HepG2 (cell line): Measurements from ENCODE around the gene TSNAX. TPM values are rescaled to one million over a fixed set of nuclear protein-coding genes. Genes with fewer than 3 reads are reported as not detected.

Source experiments
- ATAC-seq: fragments of 200-7000 bp; cut with Tn5 transposase; 3 replicates; pipeline ENCODE4 v1.9.1; 2020; ENCODE audit warnings: mild to moderate bottlenecking, moderate library complexity
- BruUV-seq: library from RNA; stranded (reverse); fragments of 400-500 nt; replicated peaks from 2 replicates; lab custom pipeline; 2021; lab: Mats Ljungman, UMichigan
- CTCF ChIA-PET: fragments of 300-600 bp; formaldehyde crosslinking; extraction: SDS; loops from one replicate; lab custom pipeline; 2021; ENCODE audit warnings: low total read pairs, inconsistent platforms, low intra/inter-chr PET ratio; lab: Yijun Ruan, JAX
- POLR2A ChIA-PET: fragments of 350-600 bp; sonication (Branson Sonifier 250); formaldehyde crosslinking; loops from one replicate; lab custom pipeline; 2020; ENCODE audit warnings: antibody characterized with exemption, inconsistent platforms; lab: Yijun Ruan, JAX
- DNase-seq: peaks from one replicate; pipeline ENCODE4 v3.0.0-alpha.2; 2015; ENCODE audit warnings: low spot score
- FAIRE-seq: peaks from 3 replicates; lab custom pipeline; 2011; peaks lifted over from hg19 to GRCh38; lab: Jason Lieb, UNC
- H2AFZ ChIP-seq: one replicate; pipeline ENCODE4 v1.6.1; 2011; ENCODE audit warnings: low read length, inconsistent platforms
- H3K27ac ChIP-seq: fragments of 300-600 bp; 3 replicates; pipeline ENCODE4 v1.8.0; 2011; ENCODE audit warnings: mixed run types, mild to moderate bottlenecking, mixed read lengths, low read length, inconsistent platforms; ENCODE audit not compliant: insufficient read depth; ENCODE audit errors: extremely low read length
- H3K27me3 ChIP-seq, 2 experiments: fragments of 200-600 bp in 1 of 2; 2 replicates in 1 of 2; 3 replicates in 1 of 2; pipeline versions ENCODE4 v1.6.0 to v1.8.0; 2011; ENCODE audit warnings: low read length in 2 of 2, mild to moderate bottlenecking in 2 of 2, moderate library complexity in 2 of 2, inconsistent platforms in 1 of 2; ENCODE audit not compliant: insufficient read depth in 2 of 2, control insufficient read depth in 1 of 2
- H3K36me3 ChIP-seq, 2 experiments: fragments of 200-600 bp in 1 of 2; replicated peaks in 1 of 2; 2 replicates in 1 of 2; 3 replicates in 1 of 2; pipeline versions ENCODE4 v1.5.1 to v1.8.0; 2011; ENCODE audit warnings: low read length in 2 of 2, inconsistent platforms in 1 of 2; ENCODE audit not compliant: insufficient read depth in 2 of 2, control insufficient read depth in 1 of 2
- H3K4me1 ChIP-seq: 2 replicates; pipeline ENCODE4 v1.5.1; 2012; ENCODE audit warnings: low read length, inconsistent platforms; ENCODE audit not compliant: insufficient read depth
- H3K4me2 ChIP-seq: 2 replicates; pipeline ENCODE4 v1.6.0; 2011; ENCODE audit warnings: low read depth, low read length, inconsistent platforms
- H3K4me3 ChIP-seq, 3 experiments: fragments of 200-600 bp in 1 of 3; sonication (generic), shearing (Covaris generic) in 1 of 3; replicated peaks in 1 of 3; 2 replicates each; pipeline ENCODE4 v1.5.1; 2011 to 2016; ENCODE audit warnings: low read length in 3 of 3, inconsistent platforms in 2 of 3, low read depth in 2 of 3, mild to moderate bottlenecking in 2 of 3, control low read depth in 1 of 3, mixed read lengths in 1 of 3; ENCODE audit not compliant: insufficient read depth in 1 of 3
- H3K79me2 ChIP-seq: one replicate; pipeline ENCODE4 v1.6.1; 2011; ENCODE audit warnings: low read length, inconsistent platforms; ENCODE audit not compliant: insufficient read depth
- H3K9ac ChIP-seq: 2 replicates; pipeline ENCODE4 v1.6.0; 2011; ENCODE audit warnings: mild to moderate bottlenecking, low read depth, low read length, inconsistent platforms; ENCODE audit not compliant: insufficient read depth
- H3K9me3 ChIP-seq: 2 replicates; pipeline ENCODE4 v1.5.1; 2012; ENCODE audit warnings: mild to moderate bottlenecking, low read length
- H4K20me1 ChIP-seq: 2 replicates; pipeline ENCODE4 v1.6.0; 2011; ENCODE audit warnings: inconsistent platforms, mild to moderate bottlenecking, low read length, moderate library complexity; ENCODE audit not compliant: insufficient read depth
- AHR ChIP-seq: IDR thresholded peaks from 2 replicates; pipeline ENCODE4 v1.6.1; 2018; ENCODE audit warnings: missing genetic modification reagents, missing compliant biosample characterization
- GRHL1 ChIP-seq: sonication (generic); formaldehyde crosslinking; conservative IDR thresholded peaks from 2 replicates; pipeline ENCODE4 v1.8.0; 2022; ENCODE audit warnings: missing genetic modification reagents
- JUN ChIP-seq: sonication (generic); formaldehyde crosslinking; IDR thresholded peaks from 2 replicates; pipeline ENCODE4 v1.4.0; 2020; ENCODE audit warnings: mild to moderate bottlenecking, missing genetic modification reagents
- KLF15 ChIP-seq: sonication (generic); formaldehyde crosslinking; IDR thresholded peaks from 2 replicates; pipeline ENCODE4 v1.8.1; 2023; ENCODE audit warnings: borderline replicate concordance, mild to moderate bottlenecking, inconsistent platforms, missing genetic modification reagents, mixed read lengths
- MEF2D ChIP-seq: sonication (generic); formaldehyde crosslinking; IDR thresholded peaks from 2 replicates; pipeline ENCODE4 v1.5.1; 2020; ENCODE audit warnings: mild to moderate bottlenecking, missing genetic modification reagents
- NFKB2 ChIP-seq: sonication (generic); formaldehyde crosslinking; IDR thresholded peaks from 2 replicates; pipeline ENCODE4 v1.4.0; 2020; ENCODE audit warnings: missing genetic modification reagents, borderline replicate concordance
- RBM22 ChIP-seq: fragments of 200-400 bp; formaldehyde crosslinking; optimal IDR thresholded peaks from 2 replicates; pipeline ENCODE3; 2017; ENCODE audit warnings: mild to moderate bottlenecking, low read length, moderate library complexity
- SALL1 ChIP-seq: sonication (generic); formaldehyde crosslinking; IDR thresholded peaks from 2 replicates; pipeline ENCODE4 v1.8.0; 2022; ENCODE audit warnings: mild to moderate bottlenecking, missing genetic modification reagents
- TP53 ChIP-seq: sonication (generic); formaldehyde crosslinking; conservative IDR thresholded peaks from 2 replicates; pipeline ENCODE4 v1.4.0; 2020; ENCODE audit warnings: missing genetic modification reagents
- ZBTB46 ChIP-seq: sonication (generic); formaldehyde crosslinking; IDR thresholded peaks from 2 replicates; pipeline ENCODE4 v1.4.0; 2020; ENCODE audit warnings: mild to moderate bottlenecking, missing genetic modification reagents, borderline replicate concordance
- ZFP62 ChIP-seq: sonication (generic); formaldehyde crosslinking; IDR thresholded peaks from 2 replicates; pipeline ENCODE4 v1.4.0; 2020; ENCODE audit warnings: missing genetic modification reagents
- ZNF17 ChIP-seq: sonication (generic); formaldehyde crosslinking; IDR thresholded peaks from 2 replicates; pipeline ENCODE4 v1.5.0; 2020; ENCODE audit warnings: mild to moderate bottlenecking, missing genetic modification reagents
- ZNF329 ChIP-seq: sonication (generic); formaldehyde crosslinking; IDR thresholded peaks from 2 replicates; pipeline ENCODE4 v1.9.0; 2021; ENCODE audit warnings: low read depth, mild to moderate bottlenecking, missing genetic modification reagents
- ZNF501 ChIP-seq: sonication (generic); formaldehyde crosslinking; IDR thresholded peaks from 2 replicates; pipeline ENCODE4 v1.5.1; 2020; ENCODE audit warnings: mild to moderate bottlenecking, moderate library complexity, missing genetic modification reagents
- ZNF652 ChIP-seq: IDR thresholded peaks from 2 replicates; pipeline ENCODE4 v1.6.1; 2016; ENCODE audit warnings: low read depth, borderline replicate concordance
- ZNF777 ChIP-seq: sonication (generic); formaldehyde crosslinking; IDR thresholded peaks from 2 replicates; pipeline ENCODE4 v1.4.0; 2020; ENCODE audit warnings: missing genetic modification reagents
- ZNF792 ChIP-seq: IDR thresholded peaks from 2 replicates; pipeline ENCODE4 v1.6.1; 2016
- ZNF816 ChIP-seq: sonication (generic); formaldehyde crosslinking; IDR thresholded peaks from 2 replicates; pipeline ENCODE4 v1.8.0; 2022; ENCODE audit warnings: missing genetic modification reagents, mild to moderate bottlenecking, borderline replicate concordance
- ZSCAN21 ChIP-seq: sonication (generic); formaldehyde crosslinking; IDR thresholded peaks from 2 replicates; pipeline ENCODE4 v1.8.0; 2022; ENCODE audit warnings: mild to moderate bottlenecking, missing genetic modification reagents, moderate library complexity, borderline replicate concordance
- WGBS: methylation state at CpG from one replicate; pipeline ENCODE4 v1.1.6; 2017; ENCODE audit warnings: low lambda C conversion rate; 5-methylcytosine and 5-hydroxymethylcytosine counted together
- in situ Hi-C: cut with HindIII; loops from 2 replicates; pipeline ENCODE4 v1.10.0; 2017; ENCODE audit warnings: low pct_unique_long_range_greater_than_20kb; ENCODE audit not compliant: extremely low pct_ligation_motif_present
- intact Hi-C: fragments of 100-400 bp; cut with micrococcal nuclease; formaldehyde crosslinking; loops from one replicate; pipeline ENCODE4 v1.10.0; 2022; ENCODE audit not compliant: unreplicated experiment
- polyA plus RNA-seq, 8 experiments: library from polyadenylated mRNA; depleted of rRNA in 3 of 8; stranded (reverse) in 7 of 8; unstranded in 1 of 8; fragments of >200 nt; fragmentation: Illumina TruSeq in 4 of 8; extraction: Trizol in 4 of 8; gene quantifications; 2 replicates each; pipeline versions ENCODE4 v1.2.1 to v1.2.3, GENCODE V29; 2011 to 2016; ENCODE audit warnings: low read depth in 4 of 8, missing spikeins in 1 of 8, mixed read lengths in 1 of 8; ENCODE audit not compliant: insufficient read depth in 1 of 8
- total RNA-seq, 5 experiments: library from RNA; depleted of rRNA; stranded (reverse); fragments of >200 nt; fragmentation: Illumina TruSeq; extraction: Trizol; gene quantifications; 2 replicates each; pipeline ENCODE4 v1.2.3, GENCODE V29; 2016; ENCODE audit warnings: low read depth in 1 of 5

Gene TSNAX
- total and polyA plus RNA-seq, 2 of the 13 experiments (the other 11 are each of a cell fraction or from before 2014, with no cell fraction given), result 13.2 to 46.2 TPM

GRCh38 chr1:231518485-231519034, 9.9 kb upstream of the TSNAX start:
- DNase-seq (no peak), ATAC-seq (no peak), FAIRE-seq (no peak)
- Histone ChIP-seq H3K4me2 (no peak overlapping the region), H3K9ac (no peak overlapping the region), H3K9me3 (no peaks in the 10 kb centered on the region), H2AFZ (no peak overlapping the region), H3K4me3 (no peak overlapping the region), H4K20me1 (no peaks in the 10 kb centered on the region), H3K27ac (no peak overlapping the region), H3K4me1 (peaks cover 14% of the 10 kb centered on the region), H3K36me3 (no peaks in the 10 kb centered on the region), H3K79me2 (no peaks in the 10 kb centered on the region), H3K27me3 (no peaks in the 10 kb centered on the region)
- CTCF ChIA-PET, result no interaction called here
- TF ChIP-seq ZNF816 (CRISPR knock-in tag) (no peak), ZNF329 (CRISPR knock-in tag) (no peak), ZNF777 (CRISPR knock-in tag) (no peak), RBM22 (no peak), ZNF652 (CRISPR knock-in tag) (no peak), ZSCAN21 (CRISPR knock-in tag) (no peak), KLF15 (CRISPR knock-in tag) (no peak), ZBTB46 (CRISPR knock-in tag) (no peak), MEF2D (CRISPR knock-in tag) (no peak), AHR (CRISPR knock-in tag) (no peak), JUN (CRISPR knock-in tag) (no peak), ZNF17 (CRISPR knock-in tag) (no peak), ZNF792 (CRISPR knock-in tag) (no peak), ZFP62 (CRISPR knock-in tag) (no peak), TP53 (CRISPR knock-in tag) (no peak), ZNF501 (CRISPR knock-in tag) (no peak), SALL1 (CRISPR knock-in tag) (no peak), NFKB2 (CRISPR knock-in tag) (no peak), GRHL1 (CRISPR knock-in tag) (no peak)
- in situ Hi-C loops, result no loop called here
- BruUV-seq, result no TSS peak
- POLR2A ChIA-PET, result no interaction called here
- 93% methylated on average over 5 of the region's 5 CpGs for WGBS
- intact Hi-C loops, result no loop called here
